SK-N-SH treated with all-trans-retinoic acid at 6 μM for 48 hours (cell line): Measurements from ENCODE around the gene VTI1A.

Experiments used
- ATAC-seq: fragments of 200-7000 bp; cut with Tn5 transposase; 3 replicates; pipeline ENCODE4 v1.9.1; 2020; ENCODE audit warnings: mild to moderate bottlenecking, moderate library complexity
- ARNTL ChIP-seq: fragments of 450-650 bp; formaldehyde crosslinking; IDR thresholded peaks from 2 replicates; pipeline ENCODE4 v1.5.0; 2020; ENCODE audit warnings: low read depth, mild to moderate bottlenecking, moderate library complexity, borderline replicate concordance
- BACH2 ChIP-seq: fragments of 250-450 bp; sonication (Bioruptor Pico); IDR thresholded peaks from 2 replicates; pipeline ENCODE4 v1.9.0; 2021; ENCODE audit warnings: mild to moderate bottlenecking, borderline replicate concordance
- CREB5 ChIP-seq: fragments of 250-450 bp; sonication (Bioruptor Pico); IDR thresholded peaks from 2 replicates; pipeline ENCODE4 v1.5.1; 2020; ENCODE audit warnings: low read depth, mild to moderate bottlenecking, moderate library complexity
- CSDC2 ChIP-seq: fragments of 250-450 bp; sonication (Bioruptor Pico); IDR thresholded peaks from 2 replicates; pipeline ENCODE4 v1.5.0; 2020; ENCODE audit warnings: mild to moderate bottlenecking, moderate library complexity
- ESRRG ChIP-seq: fragments of 250-450 bp; sonication (Bioruptor Pico); IDR thresholded peaks from 2 replicates; pipeline ENCODE4 v1.6.1; 2021; ENCODE audit warnings: mild to moderate bottlenecking
- GLIS3 ChIP-seq: fragments of 250-450 bp; sonication (Bioruptor Pico); IDR thresholded peaks from 2 replicates; pipeline ENCODE4 v1.5.0; 2020; ENCODE audit warnings: mild to moderate bottlenecking, moderate library complexity
- ISL1 ChIP-seq: fragments of 250-450 bp; sonication (Bioruptor Pico); IDR thresholded peaks from 2 replicates; pipeline ENCODE4 v2.1.2; 2022; ENCODE audit warnings: mild to moderate bottlenecking, moderate library complexity
- OSR1 ChIP-seq: fragments of 250-450 bp; sonication (Bioruptor Pico); IDR thresholded peaks from 2 replicates; pipeline ENCODE4 v1.8.0; 2022; ENCODE audit warnings: moderate library complexity, mild to moderate bottlenecking, inconsistent platforms
- PATZ1 ChIP-seq: fragments of 250-450 bp; sonication (Bioruptor Pico); IDR thresholded peaks from 2 replicates; pipeline ENCODE4 v1.8.0; 2020; ENCODE audit warnings: mild to moderate bottlenecking, moderate library complexity, borderline replicate concordance
- POU6F1 ChIP-seq: fragments of 250-450 bp; sonication (Bioruptor Pico); IDR thresholded peaks from 2 replicates; pipeline ENCODE4 v1.8.0; 2021; ENCODE audit warnings: low read depth, mild to moderate bottlenecking, moderate library complexity, borderline replicate concordance
- PPARA ChIP-seq: fragments of 250-450 bp; sonication (Bioruptor Pico); IDR thresholded peaks from 2 replicates; pipeline ENCODE4 v1.5.0; 2020; ENCODE audit warnings: mild to moderate bottlenecking, borderline replicate concordance
- RARB ChIP-seq: fragments of 250-450 bp; sonication (Bioruptor Pico); IDR thresholded peaks from 2 replicates; pipeline ENCODE4 v1.8.0; 2021; ENCODE audit warnings: mild to moderate bottlenecking, moderate library complexity
- SNAI2 ChIP-seq: fragments of 250-450 bp; sonication (Bioruptor Pico); IDR thresholded peaks from 2 replicates; pipeline ENCODE4 v1.5.0; 2020; ENCODE audit warnings: mild to moderate bottlenecking, moderate library complexity
- TCF4 ChIP-seq: fragments of 250-450 bp; sonication (Bioruptor Pico); IDR thresholded peaks from 2 replicates; pipeline ENCODE4 v1.8.0; 2021; ENCODE audit warnings: mild to moderate bottlenecking, moderate library complexity, borderline replicate concordance
- TOX ChIP-seq: fragments of 250-450 bp; sonication (Bioruptor Pico); IDR thresholded peaks from 2 replicates; pipeline ENCODE4 v1.8.0; 2021; ENCODE audit warnings: mild to moderate bottlenecking, moderate library complexity, borderline replicate concordance
- TSHZ2 ChIP-seq: fragments of 250-450 bp; sonication (Bioruptor Pico); IDR thresholded peaks from 2 replicates; pipeline ENCODE4 v1.5.0; 2020; ENCODE audit warnings: mild to moderate bottlenecking, moderate library complexity
- ZC3H10 ChIP-seq: fragments of 250-450 bp; sonication (Bioruptor Pico); IDR thresholded peaks from 2 replicates; pipeline ENCODE4 v1.5.1; 2021; ENCODE audit warnings: mild to moderate bottlenecking, moderate library complexity
- ZFP3 ChIP-seq: fragments of 250-450 bp; sonication (Bioruptor Pico); IDR thresholded peaks from 2 replicates; pipeline ENCODE4 v1.5.0; 2020; ENCODE audit warnings: mild to moderate bottlenecking, moderate library complexity
- ZFP30 ChIP-seq: fragments of 450-650 bp; formaldehyde crosslinking; IDR thresholded peaks from 2 replicates; pipeline ENCODE4 v1.5.0; 2022; ENCODE audit warnings: mild to moderate bottlenecking, moderate library complexity
- ZNF565 ChIP-seq: fragments of 450-650 bp; formaldehyde crosslinking; conservative IDR thresholded peaks from 2 replicates; pipeline ENCODE4 v1.5.0; 2020; ENCODE audit warnings: low read depth, mild to moderate bottlenecking, moderate library complexity
- ZNF70 ChIP-seq: fragments of 450-650 bp; formaldehyde crosslinking; IDR thresholded peaks from 2 replicates; pipeline ENCODE4 v1.5.0; 2020; ENCODE audit warnings: mild to moderate bottlenecking, moderate library complexity
- ZNF8 ChIP-seq: fragments of 450-650 bp; formaldehyde crosslinking; IDR thresholded peaks from 2 replicates; pipeline ENCODE4 v1.5.0; 2020; ENCODE audit warnings: mild to moderate bottlenecking, moderate library complexity

The VTI1A gene

GRCh38 chr10:112434988-112435619, 11.9 kb upstream of the VTI1A start:
- peak; percentile 61; the same call in 2 of the 3 replicates for ATAC-seq
- TF ChIP-seq ZC3H10: no peak
- TF ChIP-seq, all 23 proteins: peak for 0

GRCh38 chr10:112438356-112438755, 8.7 kb upstream of the VTI1A start:
- TF ChIP-seq RARB (CRISPR knock-in tag) (no peak), GLIS3 (CRISPR knock-in tag) (no peak), ZC3H10 (no peak), TOX (no peak), OSR1 (CRISPR knock-in tag) (no peak), TCF4 (no peak), ZNF8 (CRISPR knock-in tag) (no peak), ESRRG (CRISPR knock-in tag) (no peak), PPARA (CRISPR knock-in tag) (no peak), CREB5 (no peak), ZFP3 (CRISPR knock-in tag) (no peak), ISL1 (CRISPR knock-in tag) (no peak), POU6F1 (CRISPR knock-in tag) (no peak), TSHZ2 (CRISPR knock-in tag) (no peak), BACH2 (CRISPR knock-in tag) (no peak), ZNF70 (CRISPR knock-in tag) (no peak), CSDC2 (CRISPR knock-in tag) (no peak), ZFP30 (CRISPR knock-in tag) (no peak), PATZ1 (CRISPR knock-in tag) (no peak)
- no peak for ATAC-seq

- no peak for ATAC-seq
- no peak for TF ChIP-seq ZNF8 (CRISPR knock-in tag)
- TF ChIP-seq TOX: no peak
- TF ChIP-seq OSR1 (CRISPR knock-in tag): no peak
- no peak for TF ChIP-seq CSDC2 (CRISPR knock-in tag)
- TF ChIP-seq ZNF565 (CRISPR knock-in tag): no peak
- TF ChIP-seq ZFP3 (CRISPR knock-in tag): no peak
- no peak for TF ChIP-seq ARNTL (CRISPR knock-in tag)
- TF ChIP-seq BACH2 (CRISPR knock-in tag): no peak
- TF ChIP-seq POU6F1 (CRISPR knock-in tag): no peak
- no peak for TF ChIP-seq SNAI2 (CRISPR knock-in tag)
- no peak for TF ChIP-seq RARB (CRISPR knock-in tag)
- no peak for TF ChIP-seq ISL1 (CRISPR knock-in tag)
- no peak for TF ChIP-seq CREB5
- no peak for TF ChIP-seq ZFP30 (CRISPR knock-in tag)
- TF ChIP-seq TSHZ2 (CRISPR knock-in tag): no peak
- TF ChIP-seq PPARA (CRISPR knock-in tag): no peak
- no peak for TF ChIP-seq ZC3H10
- no peak for TF ChIP-seq ZNF70 (CRISPR knock-in tag)
These were observed 5.5 kb upstream of the VTI1A start for GRCh38 chr10:112441520-112441919.
